ENCODE data around the gene ADPGK.
A peak's percentile ranks its signal among the peaks of the same experiment; 100 is the strongest.
"Not testable (repeated sequence)": the region's sequence is repeated elsewhere in the genome, so short reads cannot be mapped to it uniquely, and the experiment has no call there.

ADPGK gene

GRCh38 chr15:72783640-72784455, at the start of gene ADPGK:
Gene ADPGK (minus strand): TSS chr15:72783758. CDS start chr15:72783691, 67 bp downstream.
- peak; percentile 98 for DNase-seq (ENCODE audit: low spot score)

GRCh38 chr15:72827226-72827625, 43.7 kb upstream of the ADPGK start:
- DNase-seq (ENCODE audit: low spot score), result no peak

DNA sequence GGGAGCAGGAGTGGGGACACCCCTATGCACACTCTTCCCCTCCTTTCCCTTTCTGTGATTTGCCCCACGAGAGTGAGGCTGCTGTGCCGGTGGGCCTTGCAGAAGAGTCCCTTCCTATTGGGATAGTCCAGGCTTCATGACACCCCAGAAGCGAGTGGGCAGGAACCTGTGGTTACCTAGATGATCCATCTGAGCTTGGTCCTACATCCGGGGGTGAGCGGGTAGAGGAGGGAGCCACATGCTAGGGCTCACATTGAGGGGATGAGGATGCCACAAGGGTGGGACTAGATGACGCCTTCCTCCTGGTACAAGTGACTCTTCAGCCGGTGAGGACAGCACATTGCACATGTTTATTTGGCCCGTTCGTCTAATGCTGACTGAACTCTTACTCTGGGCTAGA, 43.1 kb upstream of the ADPGK start:
- no peak for DNase-seq (ENCODE audit: low spot score)

GRCh38 chr15:72825829-72826228, 42.3 kb upstream of the ADPGK start:
- no peak for DNase-seq (ENCODE audit: low spot score)

DNA sequence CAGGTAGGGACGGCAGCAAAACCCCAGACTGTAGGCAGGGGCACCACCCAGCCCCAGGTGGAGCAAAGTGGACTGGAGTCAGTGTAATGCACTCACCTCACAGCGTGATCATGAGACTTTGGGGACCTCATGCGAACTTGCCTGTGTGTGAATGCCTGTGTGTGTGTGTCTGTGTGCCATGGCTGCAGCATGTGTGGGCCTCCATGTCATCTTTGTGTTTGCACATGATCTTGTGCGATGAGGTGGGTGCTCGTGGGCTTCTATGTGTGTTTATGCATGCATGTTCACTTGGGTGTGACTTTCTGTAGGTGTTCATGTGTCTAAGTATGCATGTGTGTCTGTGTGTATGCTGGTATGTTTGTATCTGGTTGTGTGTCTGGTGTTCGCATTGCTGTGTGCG, 41.2 kb upstream of the ADPGK start:
- DNase-seq (ENCODE audit: low spot score), result no peak

- no peak for DNase-seq (ENCODE audit: low spot score)
These were observed 40.6 kb upstream of the ADPGK start for GRCh38 chr15:72824112-72824511.

GRCh38 chr15:72820278-72820677, 36.7 kb upstream of the ADPGK start:
- no peak for DNase-seq (ENCODE audit: low spot score)

DNA sequence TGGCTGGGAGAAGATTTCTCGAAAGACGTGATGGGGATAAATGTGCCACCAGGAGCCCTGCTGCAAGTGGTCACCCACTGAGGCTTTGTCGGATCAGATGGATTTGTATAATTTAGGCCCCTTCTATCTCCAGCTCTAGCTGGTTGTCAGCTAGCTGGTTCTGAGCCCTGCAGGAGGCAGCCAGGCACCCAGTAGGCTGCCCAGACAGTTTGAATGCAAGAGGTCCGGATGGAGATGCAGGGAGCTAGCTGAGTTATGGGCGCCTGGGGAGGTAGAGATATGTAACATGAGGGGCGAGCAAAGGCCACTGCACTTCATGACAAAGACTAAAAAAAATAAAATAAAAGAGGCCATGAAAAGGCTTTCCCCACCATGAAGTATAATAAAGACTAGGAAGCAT, 35.1 kb upstream of the ADPGK start:
- no peak for DNase-seq (ENCODE audit: low spot score)

DNA sequence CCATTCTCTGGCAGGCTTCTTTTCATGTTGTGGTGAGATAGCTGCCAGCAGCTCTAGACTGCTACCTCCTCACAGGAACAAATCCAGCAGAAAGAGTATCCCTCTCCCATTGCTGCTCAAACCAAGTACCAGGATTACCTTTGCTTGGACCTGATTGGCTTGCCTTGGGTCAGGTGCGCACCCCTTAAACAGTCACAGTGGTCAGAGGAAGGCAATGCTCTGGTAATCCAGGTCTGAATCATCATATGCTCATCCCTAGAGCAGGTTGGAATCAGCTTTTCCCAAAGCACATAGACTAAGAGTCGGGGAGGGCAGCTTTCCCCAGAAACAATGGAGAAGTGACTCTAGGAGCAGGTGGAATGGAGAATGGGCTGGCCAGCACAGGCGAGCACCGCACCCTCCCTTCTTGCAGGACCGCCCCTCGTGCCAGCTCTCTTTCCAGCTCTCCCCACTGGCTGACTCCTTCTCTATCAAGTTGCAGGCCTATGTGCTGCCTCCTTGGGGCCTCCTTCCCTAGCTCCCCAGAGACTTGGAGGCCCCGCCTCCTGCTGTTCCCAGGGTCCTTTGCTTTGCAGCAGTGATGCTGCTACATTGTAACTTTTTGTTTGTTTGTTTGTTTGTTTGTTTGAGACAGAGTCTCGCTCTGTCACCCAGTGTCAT, 29.9 kb upstream of the ADPGK start:
- DNase-seq (ENCODE audit: low spot score), result no peak

GRCh38 chr15:72809329-72809728, 25.8 kb upstream of the ADPGK start:
- no peak for DNase-seq (ENCODE audit: low spot score)

- not testable (repeated sequence) for DNase-seq (ENCODE audit: low spot score)
These were observed 23.8 kb upstream of the ADPGK start for GRCh38 chr15:72807346-72807745.

DNA sequence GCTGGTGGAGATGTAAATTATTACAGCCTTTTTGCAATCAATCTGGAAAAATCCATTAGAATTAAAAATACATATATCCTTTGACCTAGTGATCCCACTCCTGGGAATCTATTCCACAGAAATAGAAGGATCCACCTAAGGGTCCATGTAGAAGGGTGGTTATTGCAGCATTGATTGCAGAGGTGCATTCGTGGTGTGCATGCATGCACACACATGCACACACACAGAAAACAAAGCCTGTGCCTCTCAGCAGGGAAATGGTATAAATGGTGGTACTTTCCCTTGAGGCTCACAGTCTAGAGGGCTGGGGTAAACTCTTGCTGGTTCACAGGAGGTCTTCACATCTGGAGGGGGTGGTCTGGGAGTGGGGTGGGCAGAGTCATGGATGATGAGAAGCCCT, 19.4 kb upstream of the ADPGK start:
- DNase-seq (ENCODE audit: low spot score), result no peak

GRCh38 chr15:72801590-72802325, 18.2 kb upstream of the ADPGK start:
- DNase-seq (ENCODE audit: low spot score), result no peak

GRCh38 chr15:72800833-72801481, 17.4 kb upstream of the ADPGK start:
- no peak for DNase-seq (ENCODE audit: low spot score)

DNA sequence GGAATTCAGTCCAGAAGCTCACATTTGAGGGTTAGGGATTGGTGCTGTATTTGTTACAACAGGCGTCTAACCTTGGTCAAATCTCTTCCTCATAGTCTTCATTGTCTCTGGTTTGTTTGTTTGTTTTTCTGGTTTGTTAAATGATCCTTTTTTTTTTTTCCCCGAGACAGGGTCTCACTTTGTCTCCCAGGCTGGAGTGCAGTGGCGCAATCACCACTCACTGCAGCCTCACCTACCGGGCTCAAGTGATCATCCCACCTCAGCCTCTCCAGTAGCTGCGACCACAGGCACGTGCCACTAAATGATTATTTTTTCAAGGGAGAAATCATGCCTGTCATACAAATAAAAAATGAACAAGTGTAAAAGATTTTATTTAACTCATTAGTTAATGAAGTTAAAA, 14.3 kb upstream of the ADPGK start:
- no peak for DNase-seq (ENCODE audit: low spot score)

- no peak for DNase-seq (ENCODE audit: low spot score)
These were observed 13.8 kb upstream of the ADPGK start for GRCh38 chr15:72797338-72797689.

DNA sequence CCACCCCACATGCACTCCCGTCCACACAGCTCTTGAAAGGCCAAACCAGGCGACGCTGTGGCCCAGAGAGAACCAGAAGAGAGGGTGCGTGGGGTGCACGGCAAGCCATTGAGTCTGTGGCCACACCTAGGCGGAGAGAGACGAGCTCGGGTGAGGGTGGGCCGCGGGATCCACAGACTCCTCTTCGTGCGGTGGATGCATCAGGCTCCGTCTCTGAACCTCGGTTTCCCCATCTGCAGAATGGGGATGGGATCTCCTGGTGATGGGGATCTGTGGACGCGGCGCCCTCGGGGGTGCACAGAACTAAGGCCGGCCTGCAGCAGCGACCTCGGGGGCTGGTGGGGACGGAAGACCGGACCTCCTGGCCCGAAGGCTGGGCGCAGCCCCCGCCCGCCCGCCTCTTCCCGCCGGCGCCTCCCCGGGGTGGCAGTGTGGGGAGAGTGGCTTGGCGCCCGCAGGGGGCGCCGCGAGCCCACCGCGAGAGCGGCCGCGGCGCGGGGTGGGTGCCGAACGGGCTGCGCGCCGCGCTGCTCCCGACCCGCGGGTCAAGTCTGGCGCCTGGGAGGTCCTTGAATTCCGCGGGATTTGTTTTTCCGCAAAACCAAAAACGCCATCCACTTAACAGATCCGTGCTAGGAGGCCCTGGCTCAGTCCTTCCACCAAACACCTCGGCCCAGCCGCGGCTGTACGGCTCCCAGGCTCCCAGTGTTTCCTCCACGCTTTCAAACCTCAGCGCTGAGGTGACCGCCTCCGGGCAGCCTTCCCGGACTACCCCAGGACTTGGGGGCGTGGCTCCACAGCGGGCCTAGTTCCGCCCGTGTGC, 13.2 kb upstream of the ADPGK start:
- peak; percentile 70 for DNase-seq (ENCODE audit: low spot score)

DNA sequence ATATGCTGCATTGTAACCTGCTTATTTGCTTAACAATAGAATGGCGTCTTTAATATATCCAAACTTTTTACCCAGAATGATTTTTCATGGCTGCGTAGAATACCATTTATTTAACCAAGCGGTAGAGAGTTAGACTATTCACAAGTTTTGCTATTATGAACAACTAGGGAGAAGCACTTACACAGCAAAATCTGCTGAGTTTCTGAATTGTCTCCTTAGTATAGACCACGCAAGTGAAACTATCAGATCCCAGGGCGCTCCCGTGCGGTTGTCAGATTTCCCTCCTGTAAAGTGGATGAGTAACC, 12.6 kb upstream of the ADPGK start:
- DNase-seq (ENCODE audit: low spot score), result no peak

DNA sequence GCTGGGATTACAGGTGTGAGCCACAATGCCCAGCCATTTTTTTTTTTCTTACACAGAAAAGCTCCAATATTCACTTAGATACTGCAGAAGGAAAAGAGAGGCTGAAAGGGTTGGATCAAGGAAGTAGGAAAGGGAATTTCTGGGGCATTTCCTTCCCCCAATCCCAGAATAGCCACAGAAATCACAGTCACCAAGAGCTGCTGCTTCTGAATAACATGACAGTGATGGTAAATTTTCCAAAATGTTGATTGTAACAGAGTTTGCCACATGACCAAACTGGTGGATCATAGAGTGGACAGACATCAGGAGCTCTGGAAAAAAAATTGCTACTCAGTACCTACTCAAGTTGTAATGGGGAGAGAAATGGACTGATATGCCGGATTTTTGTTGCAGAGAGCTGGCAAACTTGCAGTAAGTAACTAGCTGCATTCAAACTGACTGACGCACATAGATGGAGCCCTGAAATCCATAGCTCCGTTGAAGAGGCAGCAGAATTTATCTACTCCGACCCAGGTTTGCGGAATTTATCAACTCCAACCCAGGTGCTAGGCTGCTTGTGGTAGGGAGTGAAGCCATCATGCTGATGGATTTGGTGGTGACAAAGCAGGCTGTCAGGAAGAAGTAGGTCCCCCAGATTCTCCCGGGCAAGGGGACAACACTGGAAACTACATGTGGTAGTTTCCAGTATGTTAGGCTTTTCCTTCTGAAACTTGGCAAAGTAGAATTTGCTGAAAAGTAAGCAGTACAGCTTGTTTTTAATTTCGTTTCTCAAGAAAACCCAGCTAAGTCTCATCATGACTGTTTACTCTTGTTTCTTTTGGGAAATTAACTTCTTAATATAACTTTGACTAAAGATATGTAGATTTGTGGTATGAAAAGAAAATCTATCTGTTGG, 10.5 kb upstream of the ADPGK start:
- DNase-seq (ENCODE audit: low spot score), result no peak

DNA sequence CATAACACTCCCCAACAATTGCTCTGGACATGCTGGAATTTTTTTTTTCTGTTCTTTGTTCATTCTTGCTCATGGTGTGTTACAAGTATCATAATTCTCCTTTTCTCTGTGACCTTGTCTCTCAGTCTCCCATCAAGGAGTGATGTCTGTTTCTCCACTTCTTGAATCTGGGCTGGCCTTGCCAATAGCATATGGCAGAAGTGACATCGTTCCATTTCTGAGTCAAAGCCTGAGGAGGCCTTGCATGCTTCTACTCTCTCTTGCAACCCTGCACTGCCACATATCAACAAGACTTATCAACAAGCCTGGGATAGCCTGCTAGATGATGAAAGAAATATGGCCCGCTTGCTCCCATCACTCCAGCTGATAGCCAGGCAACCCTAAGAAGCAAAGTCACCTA, 8.9 kb upstream of the ADPGK start:
- DNase-seq (ENCODE audit: low spot score), result no peak

Data from AG08395 (cell line).